Activated naive CD4-positive, alpha-beta T cell treated with anti-CD3 and anti-CD28 coated beads, Interleukin-2, amount 50 U/mL, for 72 hours (primary cell): ENCODE data around the gene EIF4B. TPM values are rescaled to one million over a fixed set of nuclear protein-coding genes. Genes with fewer than 3 reads are reported as not detected.
A peak's percentile ranks its signal among the peaks of the same experiment; 100 is the strongest.
"Not testable (repeated sequence)": the region's sequence is repeated elsewhere in the genome, so short reads cannot be mapped to it uniquely, and the experiment has no call there.

Source experiments
- ATAC-seq, 2 donors: fragments of 150-1000 bp; cut with Tn5 transposase; 2 replicates each; pipeline ENCODE4 v1.10.0; 2021; ENCODE audit warnings: mild to moderate bottlenecking in 2 of 2, moderate library complexity in 2 of 2
- DNase-seq, 2 donors: peaks; one replicate each; pipeline ENCODE4 v3.0.0; 2021 to 2022; ENCODE audit warnings: low spot score in 2 of 2
- H3K27ac Mint-ChIP-seq, 2 donors: one replicate each; pipeline ENCODE4 v1.8.0; 2022; ENCODE audit warnings: mild to moderate bottlenecking in 2 of 2, mixed read lengths in 2 of 2
- H3K36me3 Mint-ChIP-seq, 2 donors: one replicate each; pipeline ENCODE4 v1.8.0; 2022; ENCODE audit warnings: mixed read lengths in 2 of 2
- H3K9me3 Mint-ChIP-seq, 2 donors: one replicate each; pipeline ENCODE4 v1.8.0; 2022; ENCODE audit warnings: mixed read lengths in 2 of 2
- total RNA-seq, 2 donors: library from RNA; stranded (reverse); gene quantifications; one replicate each; pipeline ENCODE4 v1.2.3, GENCODE V29; 2022

Gene EIF4B
- total RNA-seq, 2 donors from 2014 or later = 637 to 1,013 TPM

- peaks cover 22 to 46% of the 10 kb centered on the region in 2 donors for H3K36me3 Mint-ChIP-seq
- H3K27ac Mint-ChIP-seq = peak overlapping the region; percentile 46 to 77
- DNase-seq (no peak), ATAC-seq (no peak)
- H3K9me3 Mint-ChIP-seq = no peaks in the 10 kb centered on the region
These were observed 25.4 kb downstream of the EIF4B start for GRCh38 chr12:53031616-53032015.

- not testable (repeated sequence) for ATAC-seq, DNase-seq, H3K27ac Mint-ChIP-seq, H3K9me3 Mint-ChIP-seq
- peaks cover 28 to 47% of the 10 kb centered on the region in 2 donors for H3K36me3 Mint-ChIP-seq
These were observed 27.6 kb downstream of the EIF4B start for GRCh38 chr12:53033832-53034231.

GRCh38 chr12:53034459-53034858 lies 28.2 kb downstream of the EIF4B start:
- DNase-seq = no peak
- peaks cover 32 to 52% of the 10 kb centered on the region in 2 donors for H3K36me3 Mint-ChIP-seq
- no peak for ATAC-seq
- H3K27ac Mint-ChIP-seq = peak overlapping the region in 1 of 2 donors; percentile 69
- no peaks in the 10 kb centered on the region for H3K9me3 Mint-ChIP-seq

GRCh38 chr12:53036802-53037201 lies 30.5 kb downstream of the EIF4B start:
- no peak for DNase-seq
- ATAC-seq = no peak
- Mint-ChIP-seq H3K9me3 (no peaks in the 10 kb centered on the region), H3K27ac (no peak overlapping the region), H3K36me3 (peaks cover 32 to 52% of the 10 kb centered on the region in 2 donors)

GRCh38 chr12:53039851-53040250 lies 33.6 kb downstream of the EIF4B start:
- H3K36me3 Mint-ChIP-seq = peaks cover 19 to 31% of the 10 kb centered on the region in 2 donors
- DNase-seq (no peak), ATAC-seq (no peak)
- H3K9me3 Mint-ChIP-seq = no peaks in the 10 kb centered on the region
- H3K27ac Mint-ChIP-seq = no peak overlapping the region

- H3K36me3 Mint-ChIP-seq = peaks cover 9 to 16% of the 10 kb centered on the region in 2 donors
- no peak for ATAC-seq
- no peaks in the 10 kb centered on the region for H3K9me3 Mint-ChIP-seq
- peak overlapping the region; percentile 18 to 78 for H3K27ac Mint-ChIP-seq
- DNase-seq = no peak
These were observed 36.6 kb downstream of the EIF4B start for GRCh38 chr12:53042607-53043454.

GRCh38 chr12:53044052-53044581 lies 37.9 kb downstream of the EIF4B start:
- peaks cover 1 to 8% of the 10 kb centered on the region in 2 donors for H3K36me3 Mint-ChIP-seq

GRCh38 chr12:53044896-53045695 lies 38.8 kb downstream of the EIF4B start:
- ATAC-seq (no peak), DNase-seq (no peak)
- H3K9me3 Mint-ChIP-seq = no peaks in the 10 kb centered on the region
- H3K27ac Mint-ChIP-seq = peak overlapping the region; percentile 3 to 79
- H3K36me3 Mint-ChIP-seq = peaks cover 0 to under 1% of the 10 kb centered on the region in 2 donors

More at GRCh38 chr12:53044052-53044581, 37.9 kb downstream of the EIF4B start:
- Mint-ChIP-seq H3K9me3 (no peaks in the 10 kb centered on the region), H3K27ac (peak overlapping the region; percentile 3 to 72)
- DNase-seq = no peak
- ATAC-seq = no peak

- no peaks in the 10 kb centered on the region for H3K36me3 Mint-ChIP-seq
- no peak for DNase-seq
- ATAC-seq = no peak
- peak overlapping the region in 1 of 2 donors; percentile 79 for H3K27ac Mint-ChIP-seq
- H3K9me3 Mint-ChIP-seq = no peaks in the 10 kb centered on the region
These were observed 39.4 kb downstream of the EIF4B start for GRCh38 chr12:53045696-53046045.

GRCh38 chr12:53046655-53047220 lies 40.5 kb downstream of the EIF4B start:
- DNase-seq (peak in 1 of 2 donors; percentile 54), ATAC-seq (peak; percentile 27 to 67)
- Mint-ChIP-seq H3K27ac (peak overlapping the region in 1 of 2 donors; percentile 66), H3K9me3 (no peaks in the 10 kb centered on the region), H3K36me3 (no peaks in the 10 kb centered on the region)

- peak overlapping the region in 1 of 2 donors; percentile 66 for H3K27ac Mint-ChIP-seq
- DNase-seq (peak in 1 of 2 donors; percentile 80), ATAC-seq (peak; percentile 74 to 75)
- no peaks in the 10 kb centered on the region for H3K36me3 Mint-ChIP-seq
- H3K9me3 Mint-ChIP-seq = no peaks in the 10 kb centered on the region
These were observed 41.2 kb downstream of the EIF4B start for GRCh38 chr12:53047221-53048032.

GRCh38 chr12:53048033-53048779 lies 42.0 kb downstream of the EIF4B start:
- DNase-seq = no peak
- peak overlapping the region in 1 of 2 donors; percentile 20 for H3K27ac Mint-ChIP-seq
- no peaks in the 10 kb centered on the region for H3K36me3 Mint-ChIP-seq
- H3K9me3 Mint-ChIP-seq = no peaks in the 10 kb centered on the region
- ATAC-seq = no peak

GRCh38 chr12:53048780-53049401 lies 42.6 kb downstream of the EIF4B start:
- Mint-ChIP-seq H3K27ac (no peak overlapping the region), H3K9me3 (no peaks in the 10 kb centered on the region), H3K36me3 (no peaks in the 10 kb centered on the region)
- no peak for DNase-seq
- no peak for ATAC-seq

- no peak for DNase-seq
- no peaks in the 10 kb centered on the region for H3K9me3 Mint-ChIP-seq
- ATAC-seq = no peak
- no peak within 1 kb of the TSS for H3K27ac Mint-ChIP-seq
- no peaks in the 10 kb centered on the region for H3K36me3 Mint-ChIP-seq
These were observed 43.5 kb downstream of the EIF4B start, which contains the start of gene TNS2 for GRCh38 chr12:53049571-53050318. TNS2 (plus strand) TSS chr12:53050065; CDS start chr12:53050186, 121 bp downstream.
